ENCODE data around the gene GNAL. TPM values are rescaled to one million over a fixed set of nuclear protein-coding genes. Genes with fewer than 3 reads are reported as not detected.

The GNAL gene
- total and polyA plus RNA-seq, 2 experiments from 2014 or later: 7.5 to 21.6 TPM

DNA sequence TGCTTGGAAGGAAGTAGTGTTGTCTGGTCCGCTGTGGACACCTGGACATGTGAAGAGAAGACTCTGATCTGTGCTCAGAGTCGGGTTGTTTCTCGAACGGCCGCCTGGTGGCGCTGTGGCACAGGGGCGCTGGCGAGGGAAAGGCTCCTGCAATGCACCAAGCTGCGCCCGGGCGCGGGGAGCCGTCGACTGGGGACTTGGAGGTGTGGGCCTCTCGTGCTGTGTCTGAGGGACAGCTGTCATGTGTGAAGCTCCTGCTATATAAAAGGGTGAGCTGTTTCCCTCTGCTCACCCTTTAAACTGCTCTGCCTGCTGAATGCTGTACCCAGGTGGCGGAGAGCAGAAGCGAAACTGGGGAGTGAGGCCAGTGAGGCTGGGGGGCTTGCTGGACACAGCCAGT, 44.0 kb downstream of the GNAL start:
- Histone ChIP-seq H4K20me1 (replicated peaks; ENCODE audit: insufficient read depth) (0 out of 2 replicates have a peak, but pooled peaks cover 3% of the 10 kb centered on the region), H3K36me3 (ENCODE audit: insufficient read depth) (no peaks in the 10 kb centered on the region), H3K4me1 (ENCODE audit: insufficient read depth) (no peaks in the 10 kb centered on the region), H3K79me2 (replicated peaks; ENCODE audit: insufficient read depth) (no peaks in the 10 kb centered on the region), H3K27ac (ENCODE audit: low read depth) (no peak overlapping the region), H2AFZ (peak overlapping the region; percentile 78; the same call in 1 of the 2 replicates), H3F3A (replicated peaks; ENCODE audit: low read depth) (0 out of 2 replicates have a peak, but pooled peaks cover 3% of the 10 kb centered on the region), H3K27me3 (ENCODE audit: insufficient read depth) (no peaks in the 10 kb centered on the region), H3K4me2 (no peak overlapping the region), H3K9me2 (ENCODE audit: insufficient read depth) (no peaks in the 10 kb centered on the region), H3K4me3 (no peak overlapping the region)
- Mint-ChIP-seq H3K27ac (no peak overlapping the region), H3K36me3 (ENCODE audit: low read depth) (no peaks in the 10 kb centered on the region), H3K9me3 (no peaks in the 10 kb centered on the region), H3K4me1 (peaks cover 3% of the 10 kb centered on the region; the same call in 2 of the 3 replicates), H3K27me3 (ENCODE audit: insufficient read depth, low read depth, poor library complexity) (peaks cover 3% of the 10 kb centered on the region), H3K4me3 (no peak overlapping the region)
- peak; percentile 88 for DNase-seq (ENCODE audit: low spot score)
- peak; percentile 94 for ATAC-seq
- no peak for TF ChIP-seq POLR2AphosphoS5 (IDR thresholded peaks at IDR 0.05; ENCODE audit: low read depth)
- TF ChIP-seq CTCF (conservative IDR thresholded peaks at IDR 0.05; ENCODE audit: low read depth in 2 of 2): peak; percentile 88 to 93

- Histone ChIP-seq H3K4me1 (ENCODE audit: insufficient read depth) (no peaks in the 10 kb centered on the region), H3K27ac (ENCODE audit: low read depth) (no peak overlapping the region), H3K36me3 (ENCODE audit: insufficient read depth) (no peaks in the 10 kb centered on the region), H3K4me2 (no peak overlapping the region), H4K20me1 (replicated peaks; ENCODE audit: insufficient read depth) (0 out of 2 replicates have a peak, but pooled peaks cover 3% of the 10 kb centered on the region), H2AFZ (no peak overlapping the region), H3K27me3 (ENCODE audit: insufficient read depth) (no peaks in the 10 kb centered on the region), H3K4me3 (no peak overlapping the region), H3K79me2 (replicated peaks; ENCODE audit: insufficient read depth) (no peaks in the 10 kb centered on the region), H3K9me2 (ENCODE audit: insufficient read depth) (no peaks in the 10 kb centered on the region), H3F3A (replicated peaks; ENCODE audit: low read depth) (0 out of 2 replicates have a peak, but pooled peaks cover 3% of the 10 kb centered on the region)
- no peak overlapping the region for H3K4me3 Mint-ChIP-seq
- H3K9me3 Mint-ChIP-seq: no peaks in the 10 kb centered on the region
- H3K27me3 Mint-ChIP-seq (ENCODE audit: insufficient read depth, low read depth, poor library complexity): peaks cover 8% of the 10 kb centered on the region
- H3K36me3 Mint-ChIP-seq (ENCODE audit: low read depth): no peaks in the 10 kb centered on the region
- H3K27ac Mint-ChIP-seq: no peak overlapping the region
- DNase-seq (ENCODE audit: low spot score) (no peak), ATAC-seq (no peak)
- peaks cover 3% of the 10 kb centered on the region; the same call in 2 of the 3 replicates for H3K4me1 Mint-ChIP-seq
- TF ChIP-seq ZNF331 (CRISPR knock-in tag; IDR thresholded peaks at IDR 0.05; ENCODE audit: low read depth) (no peak), ZNF114 (CRISPR knock-in tag; IDR thresholded peaks at IDR 0.05) (no peak), POLR2AphosphoS5 (IDR thresholded peaks at IDR 0.05; ENCODE audit: low read depth) (no peak), NANOG (IDR thresholded peaks at IDR 0.05; ENCODE audit: borderline replicate concordance) (no peak), ETS1 (IDR thresholded peaks at IDR 0.05) (no peak), JUNB (IDR thresholded peaks at IDR 0.05; ENCODE audit: unreplicated experiment) (no peak), STAT1 (IDR thresholded peaks at IDR 0.05; ENCODE audit: unreplicated experiment) (no peak)
- TF ChIP-seq, protein P1, sequence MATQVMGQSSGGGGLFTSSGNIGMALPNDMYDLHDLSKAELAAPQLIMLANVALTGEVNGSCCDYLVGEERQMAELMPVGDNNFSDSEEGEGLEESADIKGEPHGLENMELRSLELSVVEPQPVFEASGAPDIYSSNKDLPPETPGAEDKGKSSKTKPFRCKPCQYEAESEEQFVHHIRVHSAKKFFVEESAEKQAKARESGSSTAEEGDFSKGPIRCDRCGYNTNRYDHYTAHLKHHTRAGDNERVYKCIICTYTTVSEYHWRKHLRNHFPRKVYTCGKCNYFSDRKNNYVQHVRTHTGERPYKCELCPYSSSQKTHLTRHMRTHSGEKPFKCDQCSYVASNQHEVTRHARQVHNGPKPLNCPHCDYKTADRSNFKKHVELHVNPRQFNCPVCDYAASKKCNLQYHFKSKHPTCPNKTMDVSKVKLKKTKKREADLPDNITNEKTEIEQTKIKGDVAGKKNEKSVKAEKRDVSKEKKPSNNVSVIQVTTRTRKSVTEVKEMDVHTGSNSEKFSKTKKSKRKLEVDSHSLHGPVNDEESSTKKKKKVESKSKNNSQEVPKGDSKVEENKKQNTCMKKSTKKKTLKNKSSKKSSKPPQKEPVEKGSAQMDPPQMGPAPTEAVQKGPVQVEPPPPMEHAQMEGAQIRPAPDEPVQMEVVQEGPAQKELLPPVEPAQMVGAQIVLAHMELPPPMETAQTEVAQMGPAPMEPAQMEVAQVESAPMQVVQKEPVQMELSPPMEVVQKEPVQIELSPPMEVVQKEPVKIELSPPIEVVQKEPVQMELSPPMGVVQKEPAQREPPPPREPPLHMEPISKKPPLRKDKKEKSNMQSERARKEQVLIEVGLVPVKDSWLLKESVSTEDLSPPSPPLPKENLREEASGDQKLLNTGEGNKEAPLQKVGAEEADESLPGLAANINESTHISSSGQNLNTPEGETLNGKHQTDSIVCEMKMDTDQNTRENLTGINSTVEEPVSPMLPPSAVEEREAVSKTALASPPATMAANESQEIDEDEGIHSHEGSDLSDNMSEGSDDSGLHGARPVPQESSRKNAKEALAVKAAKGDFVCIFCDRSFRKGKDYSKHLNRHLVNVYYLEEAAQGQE (IDR thresholded peaks at IDR 0.05; ENCODE audit: unreplicated experiment): no peak
These were observed 47.6 kb downstream of the GNAL start for GRCh38 chr18:11736656-11737055.

Data from GM23338 (cell line).